GM23338 (cell line): ENCODE data around the gene FARS2. TPM values are rescaled to one million over a fixed set of nuclear protein-coding genes. Genes with fewer than 3 reads are reported as not detected.

Source experiments
- ATAC-seq: fragments of 200-7000 bp; cut with Tn5 transposase; 3 replicates; pipeline ENCODE4 v1.9.1; 2020
- DNase-seq: peaks from one replicate; pipeline ENCODE4 v3.0.0-alpha.2; 2015; ENCODE audit warnings: low spot score
- H2AFZ ChIP-seq: fragments of 200-600 bp; sonication (generic); 2 replicates; pipeline ENCODE4 v1.8.0; 2016; ENCODE audit warnings: antibody characterized with exemption, mild to moderate bottlenecking, moderate library complexity
- H3F3A ChIP-seq: fragments of 200-600 bp; sonication (generic); replicated peaks from 2 replicates; pipeline ENCODE4 v1.8.0; 2017; ENCODE audit warnings: antibody characterized with exemption, mixed run types, low read depth
- H3K27ac ChIP-seq: fragments of 200-600 bp; sonication (generic); 2 replicates; pipeline ENCODE4 v1.6.1; 2016; ENCODE audit warnings: low read depth
- H3K27me3 ChIP-seq: fragments of 200-600 bp; sonication (generic); 2 replicates; pipeline ENCODE4 v1.8.0; 2016; ENCODE audit warnings: mild to moderate bottlenecking, mixed run types, moderate library complexity; ENCODE audit not compliant: insufficient read depth
- H3K36me3 ChIP-seq: fragments of 200-600 bp; sonication (generic); 2 replicates; pipeline ENCODE4 v1.8.0; 2016; ENCODE audit warnings: mild to moderate bottlenecking; ENCODE audit not compliant: insufficient read depth
- H3K4me1 ChIP-seq: fragments of 200-600 bp; sonication (generic); 2 replicates; pipeline ENCODE4 v1.8.0; 2016; ENCODE audit warnings: mild to moderate bottlenecking, moderate library complexity; ENCODE audit not compliant: insufficient read depth
- H3K4me2 ChIP-seq: fragments of 200-600 bp; sonication (generic); 2 replicates; pipeline ENCODE4 v1.7.1; 2017; ENCODE audit warnings: mixed run types
- H3K4me3 ChIP-seq: fragments of 200-600 bp; sonication (generic); 2 replicates; pipeline ENCODE4 v1.6.1; 2016; ENCODE audit warnings: mixed run types
- H3K79me2 ChIP-seq: fragments of 200-600 bp; sonication (generic); replicated peaks from 2 replicates; pipeline ENCODE4 v1.8.0; 2017; ENCODE audit warnings: mild to moderate bottlenecking; ENCODE audit not compliant: insufficient read depth
- H3K9me2 ChIP-seq: fragments of 200-600 bp; sonication (generic); 2 replicates; pipeline ENCODE4 v1.8.0; 2017; ENCODE audit not compliant: insufficient read depth
- H4K20me1 ChIP-seq: fragments of 200-600 bp; sonication (generic); replicated peaks from 2 replicates; pipeline ENCODE4 v1.8.0; 2017; ENCODE audit warnings: mild to moderate bottlenecking; ENCODE audit not compliant: insufficient read depth
- H3K27ac Mint-ChIP-seq: 2 replicates; pipeline ENCODE4 v1.8.0; 2020; ENCODE audit warnings: inconsistent platforms, mild to moderate bottlenecking, moderate library complexity, mixed read lengths
- H3K27me3 Mint-ChIP-seq: 3 replicates; pipeline ENCODE4 v1.8.0; 2022; ENCODE audit warnings: low read depth, mild to moderate bottlenecking, moderate library complexity, mixed read lengths, inconsistent platforms; ENCODE audit not compliant: insufficient read depth, poor library complexity
- H3K36me3 Mint-ChIP-seq: 3 replicates; pipeline ENCODE4 v1.8.0; 2021; ENCODE audit warnings: low read depth, mild to moderate bottlenecking, inconsistent platforms, moderate library complexity, mixed read lengths
- H3K4me1 Mint-ChIP-seq: 3 replicates; pipeline ENCODE4 v1.8.0; 2020; ENCODE audit warnings: mild to moderate bottlenecking, inconsistent platforms, mixed read lengths
- H3K4me3 Mint-ChIP-seq: 3 replicates; pipeline ENCODE4 v1.8.0; 2021; ENCODE audit warnings: moderate library complexity, mild to moderate bottlenecking, inconsistent platforms, mixed read lengths
- H3K9me3 Mint-ChIP-seq: 3 replicates; pipeline ENCODE4 v1.8.0; 2020; ENCODE audit warnings: moderate library complexity, mild to moderate bottlenecking, inconsistent platforms, mixed read lengths
- CREB1 ChIP-seq: fragments of 250-450 bp; sonication (Bioruptor Pico); IDR thresholded peaks from 2 replicates; pipeline ENCODE4 v1.5.0; 2020; ENCODE audit warnings: low read depth, mild to moderate bottlenecking, moderate library complexity
- EZH2phosphoT487 ChIP-seq: fragments of 200-600 bp; sonication (generic); IDR thresholded peaks from one replicate; pipeline ENCODE4 v1.8.1; 2018; ENCODE audit warnings: antibody characterized with exemption; ENCODE audit not compliant: unreplicated experiment
- NANOG ChIP-seq: IDR thresholded peaks from 2 replicates; pipeline ENCODE4 v1.6.1; 2016; ENCODE audit warnings: antibody characterized with exemption, borderline replicate concordance
- STAT1 ChIP-seq: IDR thresholded peaks from one replicate; pipeline ENCODE4 v1.6.1; 2016; ENCODE audit warnings: antibody characterized with exemption; ENCODE audit not compliant: unreplicated experiment
- ZNF331 ChIP-seq: fragments of 250-450 bp; sonication (Bioruptor Pico); IDR thresholded peaks from 2 replicates; pipeline ENCODE4 v1.5.0; 2020; ENCODE audit warnings: low read depth, mild to moderate bottlenecking, moderate library complexity
- polyA plus RNA-seq: library from polyadenylated mRNA; unstranded; fragments of >200 nt; fragmentation: Nextera tagmentation; extraction: Ambion mirVana; gene quantifications from 2 replicates; pipeline ENCODE4 v1.2.1, GENCODE V29; 2016
- total RNA-seq: library from RNA; depleted of rRNA; stranded (reverse); fragments of >200 nt; shearing (Covaris generic); gene quantifications from 2 replicates; pipeline ENCODE4 v1.2.3, GENCODE V29; 2014
- TF ChIP-seq, protein P1 (sequence below), 2 experiments: fragments of 200-600 bp in 1 of 2; sonication (generic) in 1 of 2; conservative IDR thresholded peaks; 2 replicates each; pipeline versions ENCODE4 v1.5.1 to v1.6.1; 2016 to 2017; ENCODE audit warnings: antibody characterized with exemption in 2 of 2, low read depth in 2 of 2, mild to moderate bottlenecking in 2 of 2, moderate library complexity in 1 of 2
- TF ChIP-seq, protein P2 (sequence below): IDR thresholded peaks from 2 replicates; pipeline ENCODE4 v1.6.1; 2016; ENCODE audit warnings: antibody characterized with exemption
- TF ChIP-seq, protein P3 (sequence below): IDR thresholded peaks from one replicate; pipeline ENCODE4 v1.6.1; 2018; ENCODE audit warnings: antibody characterized with exemption; ENCODE audit not compliant: unreplicated experiment

The FARS2 gene
- total and polyA plus RNA-seq, 2 experiments from 2014 or later, result 7.6 to 19.0 TPM

DNA sequence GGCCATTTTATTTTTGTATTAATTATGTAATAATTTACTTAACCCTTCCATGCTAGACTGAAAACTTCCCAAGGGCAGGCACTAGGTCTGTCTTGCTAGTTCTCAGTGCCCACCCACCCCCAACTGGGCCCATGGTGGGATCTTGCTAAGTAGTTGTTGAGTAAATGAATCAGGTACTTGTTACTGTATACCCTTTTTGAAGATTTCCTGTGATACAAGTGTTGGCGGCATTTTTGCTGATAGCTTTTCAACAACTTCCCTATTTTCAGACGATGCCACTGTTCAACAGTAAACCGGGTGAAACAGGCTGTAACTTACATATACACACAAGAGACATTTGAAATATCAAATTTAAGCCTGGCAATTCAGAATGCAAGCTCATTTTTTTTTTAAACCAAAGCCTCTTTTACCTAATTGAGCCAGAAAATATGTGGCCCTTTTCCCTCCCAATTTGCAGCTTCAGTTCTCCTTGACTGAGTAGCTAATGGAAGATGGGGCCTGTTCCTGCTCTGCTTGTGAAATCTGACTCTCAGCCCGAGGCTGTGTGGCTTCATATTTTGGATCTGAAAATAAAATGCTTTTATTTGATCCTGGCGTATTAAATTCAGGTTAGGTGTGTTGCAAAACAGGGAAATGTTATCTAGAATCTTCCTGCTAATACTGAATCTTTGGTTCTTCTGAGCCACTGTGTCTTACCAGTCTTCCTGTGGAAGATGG, 457.1 kb downstream of the FARS2 start (continued):
- TF ChIP-seq, protein P1, sequence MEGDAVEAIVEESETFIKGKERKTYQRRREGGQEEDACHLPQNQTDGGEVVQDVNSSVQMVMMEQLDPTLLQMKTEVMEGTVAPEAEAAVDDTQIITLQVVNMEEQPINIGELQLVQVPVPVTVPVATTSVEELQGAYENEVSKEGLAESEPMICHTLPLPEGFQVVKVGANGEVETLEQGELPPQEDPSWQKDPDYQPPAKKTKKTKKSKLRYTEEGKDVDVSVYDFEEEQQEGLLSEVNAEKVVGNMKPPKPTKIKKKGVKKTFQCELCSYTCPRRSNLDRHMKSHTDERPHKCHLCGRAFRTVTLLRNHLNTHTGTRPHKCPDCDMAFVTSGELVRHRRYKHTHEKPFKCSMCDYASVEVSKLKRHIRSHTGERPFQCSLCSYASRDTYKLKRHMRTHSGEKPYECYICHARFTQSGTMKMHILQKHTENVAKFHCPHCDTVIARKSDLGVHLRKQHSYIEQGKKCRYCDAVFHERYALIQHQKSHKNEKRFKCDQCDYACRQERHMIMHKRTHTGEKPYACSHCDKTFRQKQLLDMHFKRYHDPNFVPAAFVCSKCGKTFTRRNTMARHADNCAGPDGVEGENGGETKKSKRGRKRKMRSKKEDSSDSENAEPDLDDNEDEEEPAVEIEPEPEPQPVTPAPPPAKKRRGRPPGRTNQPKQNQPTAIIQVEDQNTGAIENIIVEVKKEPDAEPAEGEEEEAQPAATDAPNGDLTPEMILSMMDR (conservative IDR thresholded peaks at IDR 0.05; ENCODE audit: low read depth in 2 of 2), result no peak

DNA sequence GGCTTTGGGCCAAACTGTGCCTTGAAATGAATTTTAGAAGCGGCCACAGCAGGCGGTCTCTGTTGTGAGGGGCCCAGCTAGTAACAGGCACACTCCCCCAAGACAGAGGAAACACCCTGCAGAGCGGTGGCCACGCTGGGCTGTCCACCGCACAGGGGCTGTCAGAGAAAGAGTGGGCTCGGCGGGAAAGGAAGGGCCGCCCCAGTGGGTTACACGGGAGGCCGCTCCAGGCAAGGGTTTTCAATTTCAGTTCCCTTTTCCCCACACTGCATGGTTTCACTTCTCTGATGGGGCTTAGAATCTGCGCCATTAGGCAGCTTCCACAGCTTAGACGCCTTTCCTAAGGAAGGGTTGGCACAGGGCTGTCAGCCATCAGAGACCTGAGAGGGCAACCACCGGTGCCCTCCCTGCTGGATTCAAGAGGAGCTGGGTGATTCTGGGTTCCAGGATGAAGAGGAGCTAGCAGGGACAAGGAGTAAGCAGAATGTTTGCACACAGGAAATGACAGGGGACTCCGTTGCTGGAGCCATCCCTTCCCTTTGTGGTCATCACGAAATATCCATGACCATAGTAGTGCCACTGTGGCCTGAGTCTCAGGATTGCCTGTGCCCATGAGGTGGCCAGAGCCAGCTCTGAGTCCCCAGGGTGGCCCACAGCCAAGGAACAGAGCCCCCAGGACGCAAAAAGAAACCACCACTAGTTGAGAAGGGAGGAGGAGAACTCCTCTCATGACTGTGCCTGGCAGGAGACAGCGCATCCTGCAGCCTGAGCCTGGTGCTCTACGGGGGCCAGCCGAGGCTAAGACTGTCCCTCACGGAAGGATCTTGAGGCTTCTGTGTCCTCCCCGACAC, 462.8 kb downstream of the FARS2 start:
- Histone ChIP-seq H4K20me1 (no peaks in the 10 kb centered on the region), H3K4me2 (peak overlapping the region; percentile 59), H3K79me2 (no peaks in the 10 kb centered on the region), H3K27ac (no peak overlapping the region), H3K9me2 (no peaks in the 10 kb centered on the region), H3K27me3 (no peaks in the 10 kb centered on the region), H3K36me3 (no peaks in the 10 kb centered on the region), H3K4me3 (no peak overlapping the region), H3F3A (no peaks in the 10 kb centered on the region), H2AFZ (no peak overlapping the region), H3K4me1 (peaks cover 11% of the 10 kb centered on the region)
- Mint-ChIP-seq H3K36me3 (no peaks in the 10 kb centered on the region), H3K4me3 (no peak overlapping the region), H3K27me3 (peaks cover 7% of the 10 kb centered on the region), H3K27ac (peak overlapping the region; percentile 66; the same call in 1 of the 2 replicates), H3K4me1 (peaks cover 42% of the 10 kb centered on the region), H3K9me3 (no peaks in the 10 kb centered on the region)
- DNase-seq (no peak), ATAC-seq (peak; percentile 53)
- TF ChIP-seq, protein P1 (conservative IDR thresholded peaks at IDR 0.05; ENCODE audit: low read depth in 2 of 2), result no peak
- no peak for TF ChIP-seq CREB1 (CRISPR knock-in tag)
- TF ChIP-seq STAT1, result no peak
- TF ChIP-seq, protein P2, sequence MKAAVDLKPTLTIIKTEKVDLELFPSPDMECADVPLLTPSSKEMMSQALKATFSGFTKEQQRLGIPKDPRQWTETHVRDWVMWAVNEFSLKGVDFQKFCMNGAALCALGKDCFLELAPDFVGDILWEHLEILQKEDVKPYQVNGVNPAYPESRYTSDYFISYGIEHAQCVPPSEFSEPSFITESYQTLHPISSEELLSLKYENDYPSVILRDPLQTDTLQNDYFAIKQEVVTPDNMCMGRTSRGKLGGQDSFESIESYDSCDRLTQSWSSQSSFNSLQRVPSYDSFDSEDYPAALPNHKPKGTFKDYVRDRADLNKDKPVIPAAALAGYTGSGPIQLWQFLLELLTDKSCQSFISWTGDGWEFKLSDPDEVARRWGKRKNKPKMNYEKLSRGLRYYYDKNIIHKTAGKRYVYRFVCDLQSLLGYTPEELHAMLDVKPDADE, result no peak
- TF ChIP-seq ZNF331 (CRISPR knock-in tag), result no peak
- no peak for TF ChIP-seq EZH2phosphoT487
- TF ChIP-seq, protein P3, sequence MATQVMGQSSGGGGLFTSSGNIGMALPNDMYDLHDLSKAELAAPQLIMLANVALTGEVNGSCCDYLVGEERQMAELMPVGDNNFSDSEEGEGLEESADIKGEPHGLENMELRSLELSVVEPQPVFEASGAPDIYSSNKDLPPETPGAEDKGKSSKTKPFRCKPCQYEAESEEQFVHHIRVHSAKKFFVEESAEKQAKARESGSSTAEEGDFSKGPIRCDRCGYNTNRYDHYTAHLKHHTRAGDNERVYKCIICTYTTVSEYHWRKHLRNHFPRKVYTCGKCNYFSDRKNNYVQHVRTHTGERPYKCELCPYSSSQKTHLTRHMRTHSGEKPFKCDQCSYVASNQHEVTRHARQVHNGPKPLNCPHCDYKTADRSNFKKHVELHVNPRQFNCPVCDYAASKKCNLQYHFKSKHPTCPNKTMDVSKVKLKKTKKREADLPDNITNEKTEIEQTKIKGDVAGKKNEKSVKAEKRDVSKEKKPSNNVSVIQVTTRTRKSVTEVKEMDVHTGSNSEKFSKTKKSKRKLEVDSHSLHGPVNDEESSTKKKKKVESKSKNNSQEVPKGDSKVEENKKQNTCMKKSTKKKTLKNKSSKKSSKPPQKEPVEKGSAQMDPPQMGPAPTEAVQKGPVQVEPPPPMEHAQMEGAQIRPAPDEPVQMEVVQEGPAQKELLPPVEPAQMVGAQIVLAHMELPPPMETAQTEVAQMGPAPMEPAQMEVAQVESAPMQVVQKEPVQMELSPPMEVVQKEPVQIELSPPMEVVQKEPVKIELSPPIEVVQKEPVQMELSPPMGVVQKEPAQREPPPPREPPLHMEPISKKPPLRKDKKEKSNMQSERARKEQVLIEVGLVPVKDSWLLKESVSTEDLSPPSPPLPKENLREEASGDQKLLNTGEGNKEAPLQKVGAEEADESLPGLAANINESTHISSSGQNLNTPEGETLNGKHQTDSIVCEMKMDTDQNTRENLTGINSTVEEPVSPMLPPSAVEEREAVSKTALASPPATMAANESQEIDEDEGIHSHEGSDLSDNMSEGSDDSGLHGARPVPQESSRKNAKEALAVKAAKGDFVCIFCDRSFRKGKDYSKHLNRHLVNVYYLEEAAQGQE, result no peak
- TF ChIP-seq NANOG, result no peak
